Measurements from ENCODE around the gene DPEP3.
A peak's percentile ranks its signal among the peaks of the same experiment; 100 is the strongest.

DPEP3 gene

DNA sequence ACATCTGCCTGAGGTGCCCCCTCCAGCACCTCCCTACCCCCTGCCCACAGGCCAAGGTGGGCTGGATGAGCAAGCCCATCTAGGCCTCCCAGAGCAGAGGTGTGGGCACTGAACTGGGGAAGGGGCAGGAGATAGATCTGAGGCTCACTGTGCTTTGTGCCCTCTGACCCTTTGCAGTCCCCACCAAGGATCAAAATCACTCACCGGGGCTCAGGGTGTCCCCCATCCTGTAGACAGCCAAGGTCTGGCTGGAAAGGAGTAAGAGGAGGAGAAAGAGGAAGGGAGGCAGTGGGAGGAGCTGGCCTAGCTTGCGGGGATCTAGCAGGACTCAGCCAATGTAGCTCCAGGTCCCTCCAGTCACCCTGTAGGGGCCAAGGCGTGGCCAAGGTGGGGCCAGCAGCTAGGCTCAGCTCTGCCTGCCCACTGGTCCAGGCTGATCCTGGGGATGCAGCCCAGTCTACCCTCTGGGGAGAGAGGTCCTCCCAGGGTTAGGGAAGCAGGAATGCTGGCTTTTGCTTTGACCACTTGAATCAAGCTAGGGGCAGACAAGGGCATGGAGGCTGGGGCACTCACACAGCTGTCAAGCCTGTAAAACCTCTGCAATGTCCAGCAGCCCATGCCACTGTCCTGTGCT, 13.6 kb downstream of the DPEP3 start:
- no peak for DNase-seq

DNA sequence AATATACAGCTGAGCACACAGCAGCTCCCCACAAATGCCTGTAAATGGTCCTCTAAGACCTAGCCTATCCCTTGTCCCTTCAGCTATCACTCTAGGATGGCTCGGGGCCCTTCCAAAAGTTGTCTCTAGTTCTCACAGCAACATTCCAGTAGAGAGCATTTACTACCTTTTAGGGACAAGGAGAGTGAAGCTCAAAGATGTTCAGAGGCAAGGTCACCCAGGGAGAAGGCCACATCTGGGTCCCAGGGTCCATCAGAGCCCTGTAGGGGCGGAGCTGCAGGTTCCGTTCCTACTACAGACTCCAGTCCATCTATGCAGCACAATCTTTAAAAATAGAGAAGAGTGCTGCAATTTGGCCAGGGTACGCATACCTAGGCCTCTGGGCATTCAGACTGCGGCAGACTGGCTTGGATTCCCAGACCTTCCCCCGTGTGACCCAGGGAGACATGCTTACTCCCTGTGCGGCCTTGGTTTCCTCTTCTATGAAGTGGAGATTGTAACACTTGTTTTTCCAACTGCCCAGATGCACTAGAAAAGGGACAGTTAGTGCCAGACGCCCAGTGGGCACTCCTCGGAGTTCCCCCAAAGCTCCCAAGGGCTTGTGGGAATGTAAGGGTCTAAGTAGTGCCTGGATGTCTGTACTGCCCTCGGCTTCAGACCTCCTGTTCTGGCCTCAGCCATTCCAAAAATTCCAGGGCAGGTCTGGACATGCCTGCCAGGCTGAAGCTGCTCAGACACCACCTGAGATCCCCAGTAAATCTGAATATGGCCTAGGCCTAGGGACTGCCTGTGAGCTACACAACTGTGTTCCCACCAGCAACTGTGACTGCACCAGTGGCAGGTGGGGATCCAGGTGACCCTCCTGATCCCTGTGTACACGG, 14.4 kb downstream of the DPEP3 start:
- DNase-seq = no peak

DNA sequence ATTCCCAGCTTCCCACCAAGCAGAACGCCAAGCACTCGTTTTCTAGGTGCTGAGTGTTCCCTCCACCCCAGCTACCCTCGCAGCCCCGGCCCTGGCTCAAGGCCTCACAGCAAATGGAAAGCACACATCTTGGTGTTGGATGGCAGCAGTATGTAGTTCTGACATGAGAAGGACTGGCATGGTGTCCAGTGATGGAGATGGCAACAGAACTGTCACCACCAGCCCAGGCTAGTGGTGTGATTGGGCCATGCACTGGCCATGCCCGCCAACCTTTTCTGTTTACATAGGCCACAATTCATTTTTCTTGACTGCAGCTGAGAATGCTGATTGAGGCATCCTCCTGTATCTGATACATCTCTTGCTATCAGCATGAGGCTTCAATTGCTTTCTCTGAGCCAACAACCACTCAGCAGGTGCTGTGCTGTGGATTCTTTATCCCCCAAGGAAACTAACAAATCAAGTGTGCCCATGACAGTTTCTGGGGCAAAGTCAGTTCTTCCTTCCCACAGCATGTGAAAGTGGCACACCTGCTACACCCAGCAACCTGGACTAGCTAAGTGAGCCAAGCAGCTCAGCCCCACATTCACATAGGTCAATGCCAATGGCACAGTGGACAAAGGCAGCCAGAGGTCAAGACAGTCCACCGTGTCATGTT, 15.7 kb downstream of the DPEP3 start:
- no peak for DNase-seq

DNA sequence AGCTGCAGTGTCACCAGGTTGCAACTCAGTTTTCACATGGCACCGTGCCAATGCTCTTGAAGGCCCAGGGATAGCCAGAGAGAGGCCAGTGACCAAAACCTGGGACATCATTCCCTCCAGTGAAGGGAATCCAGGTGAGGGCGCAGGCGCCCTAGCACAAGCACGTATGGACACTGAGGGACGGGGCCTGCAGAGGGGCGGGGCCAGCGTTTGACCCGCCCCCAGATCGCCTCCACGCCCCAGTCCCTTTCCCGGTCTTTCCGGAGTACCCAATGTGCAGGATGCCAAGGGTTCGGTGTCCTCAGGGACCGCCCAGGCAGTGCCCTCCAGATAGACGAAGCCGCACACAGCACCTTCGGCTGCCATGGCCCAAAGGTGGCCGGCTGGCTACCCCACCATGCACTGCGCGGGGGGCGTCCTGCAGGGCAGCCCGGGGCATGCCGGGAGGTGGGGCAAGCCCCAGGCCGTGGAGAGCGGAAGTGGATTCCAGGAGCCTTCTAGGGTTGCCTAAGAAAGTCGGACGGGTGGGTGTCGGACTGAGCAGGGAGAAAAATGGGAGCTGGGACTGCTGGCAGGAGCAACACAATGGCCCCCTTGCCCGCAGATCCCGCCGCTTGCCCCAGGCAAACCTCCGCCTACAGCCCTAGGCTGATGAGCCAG, 16.5 kb downstream of the DPEP3 start:
- no peak for DNase-seq

DNA sequence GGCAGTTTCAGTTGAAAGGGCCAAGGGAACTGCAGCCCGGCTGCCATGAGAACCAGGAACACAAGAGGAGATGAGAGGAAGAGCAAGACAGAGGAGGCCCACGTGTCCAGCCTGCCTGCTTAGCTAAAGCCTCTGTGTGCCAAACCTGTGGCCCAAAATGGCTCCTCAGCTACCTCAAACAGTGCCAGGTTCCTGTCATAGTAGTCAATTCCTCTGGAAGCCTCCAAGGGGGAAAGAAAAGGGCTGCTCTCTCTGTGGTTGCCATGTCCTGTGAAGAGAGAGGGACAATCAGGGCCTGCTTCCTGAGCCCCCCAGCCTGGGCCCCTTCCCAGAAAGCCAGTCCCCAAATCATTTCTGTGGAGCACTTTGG, 17.0 kb downstream of the DPEP3 start:
- DNase-seq = no peak

DNA sequence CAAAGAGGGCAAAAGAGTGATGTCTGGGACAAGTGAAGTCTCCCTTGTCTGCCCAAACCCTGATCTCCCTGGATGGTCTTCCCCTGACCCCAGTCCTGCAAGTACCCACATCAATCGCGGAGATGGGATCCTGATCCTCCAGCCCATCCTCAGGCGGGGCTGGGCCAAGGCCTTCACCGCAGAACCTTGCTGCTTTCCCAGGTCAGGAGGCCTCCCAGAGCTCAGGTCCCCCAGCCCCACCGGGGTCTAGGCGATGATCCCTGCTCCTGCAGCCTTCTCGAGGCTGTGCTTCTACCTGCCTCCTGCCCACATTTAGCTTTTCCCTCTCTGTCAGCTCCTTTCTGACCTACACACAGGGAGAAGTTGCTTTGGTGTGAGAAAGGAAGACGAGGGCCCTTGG, 18.2 kb downstream of the DPEP3 start:
- DNase-seq = no peak

DNA sequence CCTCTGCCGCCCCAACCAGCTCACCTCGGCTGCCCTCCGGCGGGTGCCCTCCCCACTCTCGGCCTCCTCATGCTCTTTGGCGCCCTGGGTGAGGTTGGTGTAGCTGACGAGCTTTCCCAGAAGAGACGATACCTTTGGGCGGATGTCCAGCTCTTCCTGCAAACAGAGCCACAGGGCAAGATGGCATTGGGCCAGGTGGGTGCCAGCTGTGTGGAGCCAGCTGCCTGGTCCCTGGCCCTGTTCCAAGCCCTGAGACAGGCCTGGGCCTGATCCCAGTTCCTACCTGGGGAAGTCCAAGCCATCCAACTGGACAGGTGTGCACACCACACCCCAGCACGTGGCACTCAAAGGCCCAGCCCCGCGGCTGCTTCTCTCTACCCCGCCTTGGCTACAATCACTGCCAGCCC, 18.7 kb downstream of the DPEP3 start:
- peak; percentile 86 for DNase-seq

DNA sequence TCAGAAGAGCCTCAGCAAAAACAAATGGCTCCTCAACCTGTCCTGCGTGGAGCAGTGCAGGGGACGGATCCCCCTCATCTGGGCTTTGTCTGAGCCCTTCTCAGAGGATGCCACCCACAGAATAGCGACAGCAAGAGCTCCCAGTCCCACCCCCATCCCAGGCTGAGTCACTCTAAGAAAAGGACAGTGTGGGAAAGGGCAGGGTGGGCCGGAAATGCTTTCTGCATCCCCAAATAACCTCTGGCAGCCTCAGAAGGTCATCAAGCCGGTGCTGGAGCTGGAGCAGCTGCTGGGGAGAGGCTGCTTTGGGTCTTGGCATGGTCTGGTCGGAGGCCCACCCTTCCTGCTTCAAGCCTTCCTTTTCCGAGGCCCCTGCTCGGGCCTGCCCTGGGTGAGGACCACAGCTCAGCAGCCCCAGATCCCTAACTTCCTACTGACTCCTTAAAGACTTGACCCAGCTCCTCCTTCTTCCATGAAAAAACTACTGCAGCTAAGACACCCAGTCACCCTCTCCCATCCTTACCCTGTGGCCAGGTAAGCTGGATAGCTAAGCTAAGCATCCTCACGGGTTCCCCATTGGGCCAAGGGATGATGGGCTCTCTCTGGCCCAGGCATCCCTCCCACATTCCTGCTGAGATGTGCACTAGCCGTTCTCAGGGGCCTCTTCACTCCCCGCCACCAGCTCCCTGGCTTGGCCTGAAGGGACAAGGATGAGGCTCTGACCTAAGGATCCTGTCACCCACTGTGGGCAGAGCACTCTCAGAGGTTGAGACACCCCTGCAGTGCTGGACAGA, 20.6 kb downstream of the DPEP3 start:
- no peak for DNase-seq

DNA sequence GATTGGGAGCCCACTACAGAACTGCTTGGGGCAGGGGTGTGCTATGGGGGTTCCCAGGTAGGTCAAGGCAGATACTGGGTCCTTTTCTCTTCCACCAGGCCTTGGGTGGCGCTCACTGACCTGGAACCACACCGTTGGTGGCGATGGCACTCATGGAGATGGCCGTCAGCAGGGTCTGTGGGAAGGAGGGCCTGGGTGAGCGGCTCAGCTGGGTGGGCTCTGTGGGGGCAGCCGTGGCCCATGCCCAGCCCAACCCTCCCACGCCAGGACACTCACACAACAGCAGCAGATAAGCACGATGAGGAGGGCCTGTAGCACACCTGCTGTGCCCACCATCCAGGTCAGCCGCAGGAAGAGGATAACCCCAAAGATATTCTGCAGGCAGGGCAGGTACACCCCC, 22.7 kb downstream of the DPEP3 start:
- DNase-seq = no peak

DNA sequence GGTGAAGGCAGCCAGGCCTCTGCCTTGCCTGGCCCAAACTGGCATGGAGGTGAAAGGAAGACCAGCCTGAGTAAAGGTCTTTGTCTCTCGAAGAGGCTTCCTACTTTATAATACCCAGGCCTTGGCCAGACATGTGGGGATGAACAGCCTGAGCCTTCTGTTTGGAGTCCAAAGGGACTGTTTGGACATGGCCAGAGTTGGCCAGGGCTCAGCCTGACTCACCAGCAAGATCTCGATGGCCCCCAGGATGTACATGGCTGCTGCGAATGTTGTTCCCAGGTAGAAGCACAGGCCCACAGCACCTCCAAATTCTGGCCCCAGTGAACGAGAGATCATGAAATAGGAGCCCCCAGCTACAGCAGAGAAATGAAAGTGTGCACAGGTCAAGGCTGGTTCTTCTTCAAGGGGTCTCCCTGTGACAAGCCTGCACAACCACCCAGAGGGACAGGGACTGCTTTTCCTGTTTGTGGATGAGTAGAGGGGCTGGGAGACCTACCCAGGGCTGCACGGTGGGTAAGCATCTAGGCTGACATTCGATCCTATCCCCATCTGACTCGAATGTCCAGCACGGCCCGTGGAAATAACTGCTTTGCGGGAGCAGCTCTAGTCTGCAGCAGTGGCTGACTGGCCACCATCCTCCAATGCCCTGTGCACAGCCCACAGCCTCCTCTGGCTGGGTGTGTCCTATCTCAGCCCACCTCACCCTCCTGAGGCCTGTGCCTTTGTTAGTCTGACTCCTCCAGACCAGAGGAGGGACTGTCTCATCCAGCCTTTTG, 25.7 kb downstream of the DPEP3 start:
- DNase-seq = no peak

DNA sequence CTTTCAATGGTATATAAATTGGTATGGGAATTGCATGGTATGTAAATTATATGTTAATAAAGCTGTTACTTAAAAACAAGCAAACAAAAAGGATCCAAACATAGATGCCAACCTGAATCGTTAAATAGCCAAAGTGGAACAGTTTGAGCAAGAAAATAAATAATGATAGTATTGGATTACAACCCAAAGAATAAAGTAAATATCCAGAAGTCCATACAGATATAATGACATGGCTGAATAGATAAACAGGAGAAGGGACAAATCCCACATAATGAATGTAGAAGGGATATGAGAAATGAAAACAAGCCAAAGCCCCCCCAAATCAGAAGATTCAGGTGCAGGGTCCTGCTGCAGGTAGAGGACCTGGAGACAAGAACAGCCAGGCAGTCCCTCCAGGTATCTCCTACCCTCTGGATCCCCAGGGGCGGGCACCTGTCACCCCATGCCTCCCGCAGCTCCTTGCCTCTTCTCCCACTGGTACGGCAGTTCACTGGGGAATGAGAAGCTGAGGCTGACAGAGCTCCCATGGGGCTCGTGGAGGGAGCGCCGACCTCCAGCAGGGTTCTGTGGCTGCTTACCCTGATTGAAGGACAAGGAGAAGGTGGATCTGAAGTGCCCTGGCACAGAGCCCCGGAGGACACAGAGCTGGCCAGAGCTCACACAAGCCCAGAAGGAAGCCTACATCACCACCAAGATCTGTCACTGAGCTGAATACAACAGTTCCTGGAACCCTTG, 26.5 kb downstream of the DPEP3 start:
- no peak for DNase-seq

DNA sequence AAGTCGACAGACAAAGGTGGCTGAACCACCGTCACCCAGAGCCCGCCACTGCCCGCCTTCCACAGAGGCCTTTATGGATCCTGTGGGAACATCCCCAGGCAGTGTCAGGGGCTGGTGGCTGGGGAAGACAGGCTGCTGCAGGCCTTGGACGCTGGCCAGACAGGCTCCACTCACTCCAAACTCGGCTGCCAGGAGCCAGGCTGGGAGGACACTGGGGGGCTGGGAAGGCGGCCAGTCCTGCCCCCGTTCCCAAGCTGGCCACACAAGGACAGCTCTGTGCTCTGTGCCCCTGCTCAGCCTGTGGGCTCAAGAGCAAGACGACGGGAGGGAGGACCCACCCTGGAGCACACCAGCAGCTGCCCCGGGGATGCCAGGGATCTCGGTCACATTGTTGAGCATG, 28.8 kb downstream of the DPEP3 start:
- no peak for DNase-seq

DNA sequence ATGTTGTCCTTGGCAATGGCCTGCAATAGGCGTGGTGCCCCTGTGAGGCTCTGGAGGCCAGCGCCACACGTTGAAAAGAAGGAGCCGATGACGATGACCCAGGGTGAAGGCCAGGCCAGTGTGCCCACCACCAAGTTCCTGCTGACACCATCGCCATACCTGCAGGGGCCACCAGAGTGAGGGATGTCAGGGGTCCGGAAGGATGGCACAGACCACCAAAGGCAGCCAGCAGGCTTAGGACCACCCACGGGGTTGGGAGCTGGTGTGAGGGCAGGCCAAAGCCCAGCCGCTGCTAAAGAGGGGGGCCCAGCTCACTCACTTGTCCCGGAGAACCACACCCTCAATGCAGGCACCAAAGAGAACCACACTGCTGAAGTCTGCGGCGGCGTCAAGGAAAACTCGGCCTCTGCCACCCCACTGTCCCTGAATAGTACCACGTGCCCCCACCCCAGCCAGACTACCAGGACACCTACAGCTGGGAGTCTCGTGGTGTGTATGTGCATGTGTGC, 29.9 kb downstream of the DPEP3 start:
- no peak for DNase-seq

DNA sequence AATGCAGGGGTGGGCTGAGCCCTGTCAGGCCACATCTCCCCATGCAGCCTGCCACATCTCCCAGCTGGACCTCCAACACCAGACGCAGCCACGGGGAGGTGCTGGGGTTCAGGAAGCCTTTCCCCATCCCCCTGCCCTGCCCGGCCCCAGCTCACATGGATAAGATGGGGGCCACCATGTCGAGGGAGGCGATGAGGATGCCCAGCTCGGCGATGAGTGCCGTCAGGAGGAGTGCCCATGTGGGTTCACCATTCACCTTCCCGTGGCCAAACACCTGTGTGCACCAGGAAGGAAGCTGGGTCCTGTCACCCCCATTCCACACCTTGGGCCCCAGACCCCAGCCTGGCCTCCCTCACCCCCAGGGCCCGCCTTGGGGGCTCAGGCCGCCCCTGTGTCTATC, 30.7 kb downstream of the DPEP3 start:
- DNase-seq = no peak

DNA sequence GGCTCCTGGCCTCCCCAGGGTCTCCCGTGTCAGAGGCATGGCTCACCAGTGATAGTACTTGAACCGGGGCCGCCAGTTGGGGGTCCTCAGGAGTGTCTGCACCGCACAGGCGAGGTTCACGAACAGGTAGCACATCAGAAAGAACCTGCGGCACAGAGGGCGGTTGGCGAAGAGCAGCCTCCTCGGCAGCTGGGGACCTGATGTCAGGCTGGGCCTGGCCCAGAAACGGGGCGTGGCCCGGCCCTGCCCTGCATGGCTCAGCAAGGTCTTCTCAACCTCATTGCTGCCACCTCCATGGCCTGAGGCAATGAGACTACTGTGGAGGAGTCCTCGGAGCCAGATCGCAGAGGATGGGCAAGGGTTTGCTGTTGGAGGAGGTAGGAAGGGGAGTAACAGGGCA, 32.3 kb downstream of the DPEP3 start:
- DNase-seq = no peak

DNA sequence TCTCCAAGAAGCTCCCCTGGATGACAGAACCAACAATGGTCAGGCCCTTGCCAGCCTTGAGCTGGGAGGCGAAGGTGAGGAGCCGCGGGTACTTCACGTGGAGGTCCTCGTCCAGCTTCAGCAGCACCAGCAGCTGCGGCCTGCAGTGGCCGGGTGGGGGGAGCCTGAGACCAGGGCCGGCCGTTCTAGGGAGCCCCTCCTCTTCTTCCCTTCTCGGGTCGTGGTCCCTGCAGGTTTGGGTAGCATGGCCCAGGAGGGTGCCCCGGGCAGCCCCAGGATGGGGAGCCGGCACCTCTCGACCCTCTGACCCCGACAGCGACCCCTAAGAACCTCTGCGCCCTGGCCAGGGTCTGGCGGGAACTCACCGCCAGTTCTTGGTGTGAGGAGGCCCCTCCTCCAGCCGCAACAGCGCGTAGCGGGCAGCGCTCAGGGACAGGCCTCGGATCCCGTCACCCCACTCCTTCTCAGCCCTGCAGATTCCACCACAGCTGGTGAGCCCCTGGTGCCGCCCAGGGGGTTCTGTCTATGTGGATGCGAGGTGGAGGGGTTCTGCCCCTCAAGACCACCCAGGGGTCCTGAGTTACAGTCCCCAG, 33.2 kb downstream of the DPEP3 start:
- no peak for DNase-seq

DNA sequence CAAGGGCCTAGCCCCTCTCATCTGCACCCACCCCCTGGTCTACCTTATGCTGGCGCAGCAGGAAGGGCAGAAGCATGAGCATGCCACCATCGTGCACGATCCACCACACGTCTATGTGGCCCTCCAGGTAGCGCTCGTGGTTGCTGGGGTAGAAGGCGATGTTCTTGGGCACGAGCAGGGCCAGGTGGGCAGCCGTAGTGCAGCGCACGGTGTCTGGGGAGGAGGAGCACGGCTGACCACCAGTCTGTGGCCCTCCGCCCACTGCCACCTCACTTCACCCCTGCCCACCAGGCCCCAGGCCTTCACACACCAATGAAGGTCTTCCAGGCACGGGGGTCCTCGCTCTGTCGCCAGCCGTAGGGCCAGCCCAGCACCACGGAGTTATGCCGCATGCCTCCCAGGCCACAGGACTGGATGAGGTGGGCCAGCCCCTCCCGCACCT, 34.1 kb downstream of the DPEP3 start:
- no peak for DNase-seq

DNA sequence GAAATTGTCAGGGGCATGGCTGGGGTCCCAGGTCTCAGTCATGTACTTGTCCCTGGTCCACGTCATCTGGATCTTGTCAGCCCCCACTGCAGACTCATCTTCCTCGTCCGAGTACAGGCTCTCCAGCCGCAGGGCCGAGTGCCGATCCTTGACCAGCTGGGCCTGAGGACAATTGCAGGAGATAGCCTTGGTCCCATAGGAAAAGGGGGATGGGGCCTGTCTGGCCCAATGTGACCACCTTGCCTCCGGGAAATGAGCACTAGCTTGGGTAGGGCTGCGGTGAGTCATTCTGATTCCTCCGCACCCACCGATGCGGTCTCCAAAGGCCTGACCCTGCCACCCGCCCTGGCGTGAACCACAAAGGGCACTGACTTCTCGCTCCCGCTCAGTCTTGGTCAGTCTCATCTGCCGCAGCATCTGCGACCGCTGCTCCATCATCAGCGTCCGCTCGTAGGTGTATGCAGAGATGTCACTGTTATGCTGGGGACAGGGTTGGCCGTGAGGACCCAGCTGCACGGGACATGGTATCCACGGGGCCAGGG, 34.8 kb downstream of the DPEP3 start:
- DNase-seq = no peak

DNA sequence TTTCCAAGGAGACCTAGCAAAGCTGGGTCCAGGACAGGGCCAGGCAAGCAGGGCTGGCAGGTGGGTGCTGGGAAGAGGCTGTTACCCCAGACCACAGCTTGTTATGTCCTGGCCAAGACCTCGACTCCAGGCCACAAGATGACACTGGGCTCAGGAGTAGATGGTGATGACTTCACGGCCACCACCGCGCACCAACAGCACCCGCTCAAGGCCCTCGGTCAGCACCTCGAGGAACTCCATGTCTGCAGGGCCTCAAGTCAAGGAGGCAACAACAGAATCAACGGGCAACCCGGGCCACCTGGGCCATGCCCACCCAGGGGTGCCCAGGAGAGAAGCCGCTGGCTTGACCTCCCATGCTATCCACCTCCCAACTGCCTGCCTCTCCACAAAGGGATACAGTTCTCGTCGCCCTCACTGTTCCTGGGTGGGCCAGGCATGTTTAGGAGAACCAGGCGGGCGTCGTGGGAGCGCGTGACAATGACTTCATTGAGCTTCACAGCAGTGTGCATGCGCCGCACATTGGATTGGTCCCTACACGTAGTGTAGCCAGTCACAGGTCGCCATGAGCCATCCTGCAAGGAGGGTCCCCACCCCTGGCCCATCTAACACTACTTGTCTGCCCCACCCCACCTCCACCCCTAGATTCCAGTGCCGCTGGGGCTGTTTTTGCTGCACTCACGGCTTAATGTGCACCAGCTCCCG, 35.5 kb downstream of the DPEP3 start:
- DNase-seq = no peak

Measured in NCI-H2107 (cell line).